B cell (primary cell): ENCODE data around the gene LATS1. TPM values are rescaled to one million over a fixed set of nuclear protein-coding genes. Genes with fewer than 3 reads are reported as not detected.
A peak's percentile ranks its signal among the peaks of the same experiment; 100 is the strongest.

Experiments
- ATAC-seq: fragments of 200-7000 bp; cut with Tn5 transposase; one replicate; pipeline ENCODE4 v1.10.0; 2021; ENCODE audit warnings: low read depth, mild to moderate bottlenecking, moderate number of reproducible peaks, moderate library complexity
- CTCF ChIA-PET: fragments of 350-600 bp; sonication (Branson Sonifier 250); formaldehyde crosslinking; loops from one replicate; lab custom pipeline; 2021; ENCODE audit warnings: antibody characterized with exemption, inconsistent platforms; lab: Charles Lee
- POLR2A ChIA-PET: fragments of 350-600 bp; sonication (Branson Sonifier 250); formaldehyde crosslinking; loops from one replicate; lab custom pipeline; 2021; ENCODE audit warnings: antibody characterized with exemption; lab: Charles Lee
- DNase-seq: peaks from one replicate; pipeline ENCODE4 v3.0.0; 2013
- H2AFZ ChIP-seq: 2 replicates; pipeline ENCODE4 v1.6.1; 2012; ENCODE audit warnings: mild to moderate bottlenecking, low read depth, low read length; ENCODE audit not compliant: insufficient read depth, poor library complexity, severe bottlenecking
- H3K27ac ChIP-seq, 2 donors: 1 replicate in 1 of 2; 2 replicates in 1 of 2; pipeline ENCODE4 v1.5.1; 2012 to 2013; ENCODE audit warnings: low read length in 2 of 2, mild to moderate bottlenecking in 2 of 2, moderate library complexity in 1 of 2
- H3K27me3 ChIP-seq, 4 experiments: fragments of 200-600 bp in 1 of 4; sonication (generic) in 1 of 4; replicated peaks in 1 of 4; 1 replicate in 2 of 4; 2 replicates in 2 of 4; pipeline versions ENCODE4 v1.6.1 to v1.7.0; 2013 to 2016; ENCODE audit warnings: low read length in 3 of 4, mild to moderate bottlenecking in 2 of 4, mixed read lengths in 1 of 4, moderate library complexity in 1 of 4; ENCODE audit not compliant: insufficient read depth in 4 of 4, control insufficient read depth in 3 of 4; ENCODE audit errors: control extremely low read depth in 1 of 4
- H3K36me3 ChIP-seq, 2 experiments: replicated peaks in 1 of 2; 1 replicate in 1 of 2; 2 replicates in 1 of 2; pipeline versions ENCODE4 v1.6.1 to v1.7.1; 2013; ENCODE audit warnings: low read length in 1 of 2; ENCODE audit not compliant: insufficient read depth in 2 of 2, control insufficient read depth in 1 of 2; ENCODE audit errors: control extremely low read depth in 1 of 2, extremely low read depth in 1 of 2
- H3K4me1 ChIP-seq, 2 donors: fragments of 200-600 bp in 1 of 2; sonication (generic) in 1 of 2; 1 replicate in 1 of 2; 2 replicates in 1 of 2; pipeline versions ENCODE4 v1.5.1 to v1.6.1; 2013 to 2017; ENCODE audit warnings: low read length in 2 of 2; ENCODE audit not compliant: control insufficient read depth in 2 of 2, insufficient read depth in 2 of 2
- H3K4me2 ChIP-seq: replicated peaks from 2 replicates; pipeline ENCODE3; 2012; ENCODE audit warnings: mild to moderate bottlenecking, low read depth, low read length; ENCODE audit not compliant: poor library complexity, severe bottlenecking
- H3K4me3 ChIP-seq, 5 experiments: fragments of 200-600 bp in 1 of 5; sonication (generic) in 1 of 5; 1 replicate in 3 of 5; 2 replicates in 2 of 5; pipeline versions ENCODE4 v1.5.1 to v1.7.0; 2011 to 2016; ENCODE audit warnings: low read length in 4 of 5, mild to moderate bottlenecking in 4 of 5, low read depth in 2 of 5, control low read depth in 1 of 5, moderate library complexity in 1 of 5; ENCODE audit not compliant: insufficient read depth in 1 of 5; ENCODE audit errors: control extremely low read depth in 1 of 5, extremely low read depth in 1 of 5
- H3K79me2 ChIP-seq: fragments of 200-600 bp; sonication (generic); one replicate; pipeline ENCODE4 v1.6.0; 2016; ENCODE audit warnings: low read length; ENCODE audit not compliant: control insufficient read depth, insufficient read depth
- H3K9ac ChIP-seq: fragments of 200-600 bp; sonication (generic); 2 replicates; pipeline ENCODE4 v1.6.1; 2017; ENCODE audit warnings: mild to moderate bottlenecking, low read length, moderate library complexity
- H3K9me3 ChIP-seq, 3 donors: one replicate each; pipeline versions ENCODE4 v1.6.1 to v1.7.1; 2013; ENCODE audit warnings: low read length in 2 of 3; ENCODE audit not compliant: control insufficient read depth in 2 of 3, insufficient read depth in 1 of 3; ENCODE audit errors: control extremely low read depth in 1 of 3
- H4K20me1 ChIP-seq: 2 replicates; pipeline ENCODE4 v1.6.0; 2012; ENCODE audit warnings: mild to moderate bottlenecking, low read length; ENCODE audit not compliant: insufficient read depth, control insufficient read depth, poor library complexity, severe bottlenecking
- H3K27ac Mint-ChIP-seq: one replicate; pipeline ENCODE4 v1.8.0; 2021; ENCODE audit warnings: mixed read lengths
- H3K27me3 Mint-ChIP-seq: one replicate; pipeline ENCODE4 v1.8.0; 2021; ENCODE audit warnings: mixed read lengths
- H3K4me1 Mint-ChIP-seq: one replicate; pipeline ENCODE4 v1.8.0; 2021; ENCODE audit warnings: mixed read lengths
- H3K4me3 Mint-ChIP-seq: one replicate; pipeline ENCODE4 v1.8.0; 2021; ENCODE audit warnings: mixed read lengths
- H3K9me3 Mint-ChIP-seq: one replicate; pipeline ENCODE4 v1.8.0; 2022; ENCODE audit warnings: mixed read lengths; ENCODE audit not compliant: insufficient read depth
- EZH2 ChIP-seq: IDR thresholded peaks from 2 replicates; pipeline ENCODE4 v1.6.1; 2012; ENCODE audit warnings: borderline replicate concordance, low read depth, mild to moderate bottlenecking, moderate library complexity, low read length; ENCODE audit not compliant: insufficient read depth, poor library complexity, severe bottlenecking
- WGBS: methylation state at CpG from one replicate; pipeline ENCODE4 v1.1.5; 2013; ENCODE audit warnings: missing lambda C conversion rate; ENCODE audit not compliant: insufficient coverage; 5-methylcytosine and 5-hydroxymethylcytosine counted together
- intact Hi-C: fragments of 100-400 bp; cut with micrococcal nuclease; formaldehyde crosslinking; loops from one replicate; pipeline ENCODE4 v1.10.0; 2022
- polyA plus RNA-seq: library from polyadenylated mRNA; depleted of rRNA; stranded (reverse); fragments of >200 nt; gene quantifications from 2 replicates; pipeline ENCODE4 v1.2.3, GENCODE V29; 2012
- total RNA-seq, 2 donors: library from RNA; stranded (reverse); fragments of 120-200 nt in 1 of 2; gene quantifications; 1 replicate in 1 of 2; 2 replicates in 1 of 2; pipeline versions ENCODE4 v1.2.3 to v1.2.4, GENCODE V29; 2013 to 2022
- TF ChIP-seq, protein P1 (sequence below): fragments of 200-600 bp; IDR thresholded peaks from one replicate; pipeline ENCODE4 v1.8.0; 2022; ENCODE audit warnings: antibody characterized with exemption, mild to moderate bottlenecking

LATS1 gene
- total and polyA plus RNA-seq, 2 donors (not counting 1 experiment from before 2014, with no cell fraction given): 11.6 to 48.0 TPM

DNA sequence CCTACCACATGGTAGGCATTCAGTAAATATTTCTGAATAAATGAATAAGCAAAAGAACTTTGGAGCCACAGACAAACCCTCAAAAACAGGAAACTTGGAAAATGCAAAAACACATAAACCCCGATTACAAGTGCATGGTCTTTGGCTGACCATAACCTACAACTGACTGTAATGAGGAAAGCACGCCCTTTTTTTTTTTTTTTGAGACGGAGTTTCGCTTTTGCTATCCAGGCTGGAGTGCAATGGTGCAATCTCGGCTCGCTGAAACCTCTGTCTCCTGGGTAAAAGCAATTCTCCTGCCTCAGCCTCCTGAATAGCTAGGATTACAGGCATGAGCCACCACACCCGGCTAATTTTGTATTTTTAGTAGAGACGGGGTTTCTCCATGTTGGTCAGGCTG lies 11.9 kb upstream of the LATS1 start:
- TF ChIP-seq, protein P1, sequence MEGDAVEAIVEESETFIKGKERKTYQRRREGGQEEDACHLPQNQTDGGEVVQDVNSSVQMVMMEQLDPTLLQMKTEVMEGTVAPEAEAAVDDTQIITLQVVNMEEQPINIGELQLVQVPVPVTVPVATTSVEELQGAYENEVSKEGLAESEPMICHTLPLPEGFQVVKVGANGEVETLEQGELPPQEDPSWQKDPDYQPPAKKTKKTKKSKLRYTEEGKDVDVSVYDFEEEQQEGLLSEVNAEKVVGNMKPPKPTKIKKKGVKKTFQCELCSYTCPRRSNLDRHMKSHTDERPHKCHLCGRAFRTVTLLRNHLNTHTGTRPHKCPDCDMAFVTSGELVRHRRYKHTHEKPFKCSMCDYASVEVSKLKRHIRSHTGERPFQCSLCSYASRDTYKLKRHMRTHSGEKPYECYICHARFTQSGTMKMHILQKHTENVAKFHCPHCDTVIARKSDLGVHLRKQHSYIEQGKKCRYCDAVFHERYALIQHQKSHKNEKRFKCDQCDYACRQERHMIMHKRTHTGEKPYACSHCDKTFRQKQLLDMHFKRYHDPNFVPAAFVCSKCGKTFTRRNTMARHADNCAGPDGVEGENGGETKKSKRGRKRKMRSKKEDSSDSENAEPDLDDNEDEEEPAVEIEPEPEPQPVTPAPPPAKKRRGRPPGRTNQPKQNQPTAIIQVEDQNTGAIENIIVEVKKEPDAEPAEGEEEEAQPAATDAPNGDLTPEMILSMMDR: no peak
- TF ChIP-seq EZH2: no peak
- Mint-ChIP-seq H3K27ac (no peak overlapping the region), H3K27me3 (no peaks in the 10 kb centered on the region), H3K9me3 (no peaks in the 10 kb centered on the region), H3K4me3 (no peak overlapping the region), H3K4me1 (peaks cover 8% of the 10 kb centered on the region)
- H3K4me2 ChIP-seq: no peak overlapping the region
- POLR2A ChIA-PET: no interaction called here
- intact Hi-C loops: no loop called here
- peaks cover 3% of the 10 kb centered on the region for H3K79me2 ChIP-seq
- no peaks in the 10 kb centered on the region for H4K20me1 ChIP-seq
- H2AFZ ChIP-seq: no peak overlapping the region
- H3K9ac ChIP-seq: no peak overlapping the region
- CTCF ChIA-PET: interaction anchor here (0.6 kb wide), 1 partner anchor 24 kb away, joined by 3 read pairs; no protein-coding TSS in a partner anchor
- no peak overlapping the region for H3K4me3 ChIP-seq
- no peak for ATAC-seq
- 83% methylated on average over 2 of the region's 8 CpGs for WGBS
- H3K36me3 ChIP-seq: peaks cover 5 to 50% of the 10 kb centered on the region in 2 experiments
- no peak for DNase-seq
- no peaks in the 10 kb centered on the region for H3K27me3 ChIP-seq
- H3K27ac ChIP-seq: no peak overlapping the region
- peaks cover 8 to 11% of the 10 kb centered on the region in 2 donors for H3K4me1 ChIP-seq
- no peaks in the 10 kb centered on the region for H3K9me3 ChIP-seq

DNA sequence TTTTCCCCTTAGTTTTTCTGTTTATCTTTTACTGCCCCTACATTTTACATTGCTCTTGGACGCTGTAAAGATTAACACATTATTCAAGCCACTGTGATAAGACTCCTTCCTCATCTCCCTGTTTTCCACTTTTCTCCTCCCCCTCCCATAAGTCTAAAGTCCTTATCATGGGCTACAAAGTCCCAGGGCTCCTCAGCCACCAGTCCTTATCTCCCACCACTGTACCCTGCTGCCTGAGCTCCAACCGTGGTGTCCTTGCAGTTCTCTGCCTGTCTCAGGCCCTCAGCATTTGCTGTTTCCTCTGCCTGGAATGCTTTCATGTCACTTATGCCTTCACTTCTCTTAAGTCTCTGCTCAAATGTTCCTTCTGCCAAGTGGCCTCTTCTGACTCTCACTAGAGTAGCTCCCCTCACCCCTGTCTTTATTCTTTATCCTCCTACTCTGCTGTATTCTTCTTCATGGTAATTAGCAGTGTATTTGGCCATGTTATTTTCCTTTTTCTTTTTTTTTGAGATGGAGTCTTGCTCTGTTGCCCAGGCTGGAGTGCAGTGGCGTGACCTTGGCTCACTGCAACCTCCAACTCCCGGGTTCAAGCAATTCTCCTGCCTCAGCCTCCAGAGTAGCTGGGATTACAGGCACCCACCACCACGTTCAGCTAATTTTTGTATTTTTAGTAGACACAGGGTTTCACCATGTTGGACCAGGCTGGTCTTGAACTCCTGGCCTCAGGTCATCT lies 10.8 kb upstream of the LATS1 start:
- no peak for DNase-seq
- no peak for TF ChIP-seq EZH2
- TF ChIP-seq, protein P1: no peak
- peak overlapping the region; percentile 13 to 56 for H3K27ac ChIP-seq
- no peaks in the 10 kb centered on the region for H3K9me3 ChIP-seq
- H3K27me3 ChIP-seq: no peaks in the 10 kb centered on the region
- Mint-ChIP-seq H3K4me1 (peaks cover 8% of the 10 kb centered on the region), H3K9me3 (no peaks in the 10 kb centered on the region), H3K27ac (peak overlapping the region; percentile 2), H3K27me3 (no peaks in the 10 kb centered on the region), H3K4me3 (no peak overlapping the region)
- no peak for ATAC-seq
- H2AFZ ChIP-seq: no peak overlapping the region
- H3K4me2 ChIP-seq: peak overlapping the region; percentile 23
- WGBS: 20% methylated on average over 2 of the region's 5 CpGs
- no peaks in the 10 kb centered on the region for H3K79me2 ChIP-seq
- peaks cover 3 to 45% of the 10 kb centered on the region in 2 experiments for H3K36me3 ChIP-seq
- no peak overlapping the region for H3K4me3 ChIP-seq
- intact Hi-C loops: no loop called here
- ChIA-PET POLR2A (no interaction called here), CTCF (interaction anchor here (1.3 kb wide), 1 partner anchor 11 kb away, joined by 3 read pairs; the partner anchor contains the start of gene LATS1)
- H3K9ac ChIP-seq: no peak overlapping the region
- no peaks in the 10 kb centered on the region for H4K20me1 ChIP-seq
- peaks cover 8 to 11% of the 10 kb centered on the region in 2 donors for H3K4me1 ChIP-seq
